ENCODE results near the gene AMH. TPM values are rescaled to one million over a fixed set of nuclear protein-coding genes. Genes with fewer than 3 reads are reported as not detected.
A peak's percentile ranks its signal among the peaks of the same experiment; 100 is the strongest.

The AMH gene
- total RNA-seq, 1 donor from 2014 or later: 3.5 TPM

GRCh38 chr19:2223959-2224358 lies 25.2 kb upstream of the AMH start:
- Histone ChIP-seq H3K4me1 (no peaks in the 10 kb centered on the region), H3K27ac (no peak overlapping the region), H3K9ac (no peak overlapping the region), H3K79me2 (ENCODE audit: low read depth) (no peaks in the 10 kb centered on the region), H3K4me2 (no peak overlapping the region), H3K27me3 (no peaks in the 10 kb centered on the region), H3F3A (ENCODE audit: low read depth) (no peaks in the 10 kb centered on the region), H3K9me3 (ENCODE audit: low read depth) (no peaks in the 10 kb centered on the region), H3K36me3 (no peaks in the 10 kb centered on the region), H2AFZ (replicated peaks) (no peak overlapping the region), H4K20me1 (ENCODE audit: low read depth) (no peaks in the 10 kb centered on the region), H3K4me3 (no peak overlapping the region)
- H3K27ac Mint-ChIP-seq: peak overlapping the region; percentile 37
- H3K4me1 Mint-ChIP-seq: no peaks in the 10 kb centered on the region
- H3K9me3 Mint-ChIP-seq: no peaks in the 10 kb centered on the region
- peaks cover 6% of the 10 kb centered on the region for H3K27me3 Mint-ChIP-seq (ENCODE audit: insufficient read depth, low read depth)
- TF ChIP-seq CTCF (IDR thresholded peaks at IDR 0.05) (no peak), EZH2 (IDR thresholded peaks at IDR 0.05) (no peak), EZH2phosphoT487 (IDR thresholded peaks at IDR 0.05) (no peak)
- no peak for DNase-seq (ENCODE audit: low spot score)
- H3K4me3 Mint-ChIP-seq: no peak overlapping the region
- H3K36me3 Mint-ChIP-seq: peaks cover 14% of the 10 kb centered on the region

- Histone ChIP-seq H3K36me3 (no peaks in the 10 kb centered on the region), H3K27ac (no peak overlapping the region), H3K4me1 (no peaks in the 10 kb centered on the region), H3K4me3 (no peak overlapping the region), H2AFZ (replicated peaks) (no peak overlapping the region), H4K20me1 (ENCODE audit: low read depth) (no peaks in the 10 kb centered on the region), H3F3A (ENCODE audit: low read depth) (no peaks in the 10 kb centered on the region), H3K27me3 (no peaks in the 10 kb centered on the region), H3K79me2 (ENCODE audit: low read depth) (no peaks in the 10 kb centered on the region), H3K9me3 (ENCODE audit: low read depth) (no peaks in the 10 kb centered on the region), H3K9ac (no peak overlapping the region), H3K4me2 (no peak overlapping the region)
- TF ChIP-seq CTCF (IDR thresholded peaks at IDR 0.05): no peak
- TF ChIP-seq EZH2phosphoT487 (IDR thresholded peaks at IDR 0.05): no peak
- H3K27me3 Mint-ChIP-seq (ENCODE audit: insufficient read depth, low read depth): peaks cover 6% of the 10 kb centered on the region
- H3K4me3 Mint-ChIP-seq: no peak overlapping the region
- no peak for DNase-seq (ENCODE audit: low spot score)
- H3K4me1 Mint-ChIP-seq: no peaks in the 10 kb centered on the region
- H3K27ac Mint-ChIP-seq: peak overlapping the region; percentile 46
- no peaks in the 10 kb centered on the region for H3K9me3 Mint-ChIP-seq
- H3K36me3 Mint-ChIP-seq: peaks cover 12% of the 10 kb centered on the region
Observed at GRCh38 chr19:2224754-2225349, 24.3 kb upstream of the AMH start.

GRCh38 chr19:2225415-2226050 lies 23.6 kb upstream of the AMH start:
- Histone ChIP-seq H3K27me3 (no peaks in the 10 kb centered on the region), H4K20me1 (ENCODE audit: low read depth) (no peaks in the 10 kb centered on the region), H3K4me2 (no peak overlapping the region), H3K4me1 (no peaks in the 10 kb centered on the region), H3K9ac (no peak overlapping the region), H3F3A (ENCODE audit: low read depth) (no peaks in the 10 kb centered on the region), H3K9me3 (ENCODE audit: low read depth) (no peaks in the 10 kb centered on the region), H3K79me2 (ENCODE audit: low read depth) (no peaks in the 10 kb centered on the region), H2AFZ (replicated peaks) (no peak overlapping the region), H3K36me3 (no peaks in the 10 kb centered on the region), H3K4me3 (no peak overlapping the region), H3K27ac (no peak overlapping the region)
- H3K4me3 Mint-ChIP-seq: no peak overlapping the region
- H3K9me3 Mint-ChIP-seq: no peaks in the 10 kb centered on the region
- no peak for TF ChIP-seq CTCF (IDR thresholded peaks at IDR 0.05)
- no peak for TF ChIP-seq EZH2 (IDR thresholded peaks at IDR 0.05)
- no peak for TF ChIP-seq EZH2phosphoT487 (IDR thresholded peaks at IDR 0.05)
- no peaks in the 10 kb centered on the region for H3K4me1 Mint-ChIP-seq
- H3K27me3 Mint-ChIP-seq (ENCODE audit: insufficient read depth, low read depth): peaks cover 6% of the 10 kb centered on the region
- no peak for DNase-seq (ENCODE audit: low spot score)
- H3K36me3 Mint-ChIP-seq: peaks cover 14% of the 10 kb centered on the region
- H3K27ac Mint-ChIP-seq: no peak overlapping the region
